Stimulated activated memory B cell treated with anti-CD40 and anti-IgM and Interleukin-4, amounts not matched to agents 10 μg/mL and 1 μg/mL and 100 μg/mL, for 72 hours (primary cell): ENCODE measurements around the gene AP4S1.
"Not testable (repeated sequence)": the region's sequence is repeated elsewhere in the genome, so short reads cannot be mapped to it uniquely, and the experiment has no call there.

ENCODE experiments used
- ATAC-seq: fragments of 150-1000 bp; cut with Tn5 transposase; 2 replicates; pipeline ENCODE4 v1.10.0; 2021
- H3K27ac Mint-ChIP-seq: one replicate; pipeline ENCODE4 v1.8.0; 2022; ENCODE audit warnings: mild to moderate bottlenecking, mixed read lengths
- H3K27me3 Mint-ChIP-seq: one replicate; pipeline ENCODE4 v1.8.0; 2022; ENCODE audit warnings: mixed read lengths
- H3K36me3 Mint-ChIP-seq: one replicate; pipeline ENCODE4 v1.8.0; 2022; ENCODE audit warnings: mixed read lengths
- H3K4me1 Mint-ChIP-seq: one replicate; pipeline ENCODE4 v1.8.0; 2022; ENCODE audit warnings: mixed read lengths
- H3K4me3 Mint-ChIP-seq: one replicate; pipeline ENCODE4 v1.8.0; 2022; ENCODE audit warnings: mild to moderate bottlenecking, moderate library complexity, mixed read lengths
- H3K9me3 Mint-ChIP-seq: one replicate; pipeline ENCODE4 v1.8.0; 2022; ENCODE audit warnings: mixed read lengths

Gene AP4S1

DNA sequence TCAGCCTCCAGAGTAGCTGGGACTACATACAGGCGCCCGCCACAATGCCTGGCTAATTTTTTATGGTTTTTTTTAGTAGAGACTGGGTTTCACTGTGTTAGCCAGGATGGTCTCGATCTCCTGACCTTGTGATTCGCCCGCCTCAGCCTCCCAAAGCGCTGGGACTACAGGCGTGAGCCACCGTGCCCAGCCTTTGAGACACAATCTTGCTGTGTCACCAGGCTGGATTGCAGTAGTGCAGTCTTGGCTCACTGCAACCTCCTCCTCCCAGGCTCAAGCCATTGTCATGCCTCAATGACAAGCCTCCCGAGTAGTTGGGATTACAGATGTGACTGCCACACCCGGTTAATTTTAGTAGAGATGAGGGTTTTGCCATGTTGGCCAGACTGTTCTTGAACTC lies 22.1 kb downstream of the AP4S1 start:
- ATAC-seq, result no peak
- peaks cover 4% of the 10 kb centered on the region for H3K4me1 Mint-ChIP-seq
- H3K36me3 Mint-ChIP-seq, result peaks cover 6% of the 10 kb centered on the region
- H3K9me3 Mint-ChIP-seq, result no peaks in the 10 kb centered on the region
- H3K4me3 Mint-ChIP-seq, result no peak overlapping the region
- H3K27me3 Mint-ChIP-seq, result no peaks in the 10 kb centered on the region
- no peak overlapping the region for H3K27ac Mint-ChIP-seq

- peaks cover 4% of the 10 kb centered on the region for H3K4me1 Mint-ChIP-seq
- H3K9me3 Mint-ChIP-seq, result no peaks in the 10 kb centered on the region
- ATAC-seq, result no peak
- H3K27me3 Mint-ChIP-seq, result no peaks in the 10 kb centered on the region
- no peak overlapping the region for H3K4me3 Mint-ChIP-seq
- peaks cover 6% of the 10 kb centered on the region for H3K36me3 Mint-ChIP-seq
- H3K27ac Mint-ChIP-seq, result no peak overlapping the region
Measured at GRCh38 chr14:31051023-31051422, 25.6 kb downstream of the AP4S1 start.

DNA sequence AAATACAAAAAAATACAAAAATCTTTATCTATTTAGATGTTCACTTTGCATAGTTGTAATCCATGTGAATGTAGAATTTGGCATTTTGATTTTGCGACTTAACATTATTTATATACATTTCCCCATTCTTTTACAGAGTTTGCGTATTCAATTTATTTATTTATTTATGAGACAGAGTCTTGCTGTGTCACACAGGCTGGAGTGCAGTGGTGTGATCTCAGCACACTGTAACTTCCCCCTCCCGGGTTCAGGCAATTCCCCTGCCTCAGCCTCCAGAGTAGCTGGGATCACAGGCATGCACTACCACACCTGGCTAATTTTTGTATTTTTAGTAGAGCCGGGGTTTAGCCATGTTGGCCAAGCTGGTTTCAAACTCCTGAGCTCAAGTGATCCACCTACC lies 26.1 kb downstream of the AP4S1 start:
- Mint-ChIP-seq H3K4me3 (no peak overlapping the region), H3K4me1 (peaks cover 4% of the 10 kb centered on the region), H3K27me3 (no peaks in the 10 kb centered on the region), H3K9me3 (no peaks in the 10 kb centered on the region), H3K36me3 (peaks cover 6% of the 10 kb centered on the region), H3K27ac (no peak overlapping the region)
- ATAC-seq, result no peak

DNA sequence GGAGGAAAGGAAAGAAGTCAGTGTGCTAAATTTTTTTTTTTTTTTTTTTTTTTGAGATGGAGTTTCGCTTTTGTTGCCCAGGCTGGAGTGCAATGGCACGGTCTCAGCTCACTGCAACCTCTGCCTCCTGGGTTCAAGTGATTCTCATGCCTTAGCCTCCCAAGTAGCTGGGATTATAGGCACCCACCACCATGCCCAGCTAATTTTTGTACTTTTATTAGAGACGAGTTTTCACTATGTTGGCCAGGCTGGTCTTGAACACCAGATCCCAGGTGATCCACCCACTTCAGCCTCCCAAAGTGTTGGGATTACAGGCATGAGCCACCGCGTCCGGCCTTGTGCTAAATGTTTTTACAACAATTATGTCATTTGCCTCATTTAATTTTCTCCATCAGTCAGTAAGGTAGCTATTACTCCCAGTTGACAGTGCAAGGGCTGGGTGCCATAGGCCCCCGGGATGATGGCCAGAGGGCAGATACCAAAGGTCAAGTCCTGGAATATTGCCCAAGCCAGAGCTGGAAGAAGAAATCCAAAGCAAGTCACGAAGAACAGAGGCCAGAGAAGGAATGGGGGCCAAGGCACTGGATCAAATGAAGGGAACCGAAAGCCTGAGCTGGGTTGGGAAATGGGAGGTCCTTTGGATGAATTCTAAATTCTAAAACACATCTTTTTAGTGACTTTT lies 27.6 kb downstream of the AP4S1 start:
- H3K4me3 Mint-ChIP-seq, H3K27me3 Mint-ChIP-seq, H3K4me1 Mint-ChIP-seq, ATAC-seq, H3K9me3 Mint-ChIP-seq, H3K27ac Mint-ChIP-seq, H3K36me3 Mint-ChIP-seq: not testable (repeated sequence)

GRCh38 chr14:31057035-31057434 lies 31.6 kb downstream of the AP4S1 start:
- H3K4me3 Mint-ChIP-seq, result no peak overlapping the region
- no peak for ATAC-seq
- no peaks in the 10 kb centered on the region for H3K27me3 Mint-ChIP-seq
- no peak overlapping the region for H3K27ac Mint-ChIP-seq
- H3K9me3 Mint-ChIP-seq, result peaks cover 4% of the 10 kb centered on the region
- peaks cover 21% of the 10 kb centered on the region for H3K4me1 Mint-ChIP-seq
- H3K36me3 Mint-ChIP-seq, result peaks cover 6% of the 10 kb centered on the region

GRCh38 chr14:31057701-31058364 lies 32.4 kb downstream of the AP4S1 start:
- H3K27ac Mint-ChIP-seq, result no peak overlapping the region
- ATAC-seq, result no peak

GRCh38 chr14:31059152-31059924 lies 33.9 kb downstream of the AP4S1 start:
- peaks cover 6% of the 10 kb centered on the region for H3K36me3 Mint-ChIP-seq
- no peak overlapping the region for H3K27ac Mint-ChIP-seq
- H3K9me3 Mint-ChIP-seq, result peaks cover 4% of the 10 kb centered on the region
- H3K27me3 Mint-ChIP-seq, result no peaks in the 10 kb centered on the region
- peaks cover 21% of the 10 kb centered on the region for H3K4me1 Mint-ChIP-seq
- H3K4me3 Mint-ChIP-seq, result no peak overlapping the region
- ATAC-seq, result no peak

More at GRCh38 chr14:31057701-31058364, 32.4 kb downstream of the AP4S1 start:
- Mint-ChIP-seq H3K36me3 (peaks cover 6% of the 10 kb centered on the region), H3K27me3 (no peaks in the 10 kb centered on the region), H3K4me3 (no peak overlapping the region), H3K4me1 (peaks cover 21% of the 10 kb centered on the region), H3K9me3 (peaks cover 4% of the 10 kb centered on the region)

DNA sequence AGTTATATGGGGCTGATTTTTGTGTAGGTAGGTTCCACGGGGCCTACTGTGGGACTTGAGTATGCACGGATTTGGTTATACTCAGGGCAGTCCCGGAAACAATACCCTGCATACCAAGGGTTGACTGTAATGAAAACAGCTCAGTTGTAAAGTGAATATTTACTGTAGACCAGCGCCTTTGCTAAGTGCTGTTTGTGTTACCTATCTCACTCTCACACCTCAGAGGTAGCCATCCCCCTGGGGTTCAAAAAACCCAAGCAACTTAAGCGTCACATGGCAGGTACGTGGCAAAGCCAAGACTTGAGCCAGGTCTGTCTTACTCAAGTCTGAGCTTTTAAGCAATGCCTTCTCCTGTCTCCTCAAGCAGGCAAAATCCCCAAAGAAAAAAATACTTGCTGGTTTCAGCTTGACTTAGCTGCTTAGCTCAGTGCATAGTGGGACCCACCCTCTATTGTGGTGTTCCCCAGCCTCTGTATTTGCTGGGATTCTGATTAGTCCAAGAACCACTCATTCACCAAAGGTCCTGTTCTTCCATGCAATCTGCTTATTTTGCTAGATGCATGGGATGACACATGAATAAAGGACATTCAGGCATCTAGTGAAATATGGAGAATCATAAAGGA lies 34.9 kb downstream of the AP4S1 start:
- Mint-ChIP-seq H3K9me3 (peaks cover 4% of the 10 kb centered on the region), H3K4me3 (no peak overlapping the region), H3K27ac (no peak overlapping the region), H3K4me1 (peaks cover 21% of the 10 kb centered on the region), H3K36me3 (peaks cover 6% of the 10 kb centered on the region), H3K27me3 (no peaks in the 10 kb centered on the region)
- no peak for ATAC-seq

GRCh38 chr14:31062908-31063307 lies 37.5 kb downstream of the AP4S1 start:
- not testable (repeated sequence) for ATAC-seq, H3K27ac Mint-ChIP-seq, H3K9me3 Mint-ChIP-seq, H3K27me3 Mint-ChIP-seq, H3K4me3 Mint-ChIP-seq
- peaks cover 17% of the 10 kb centered on the region for H3K36me3 Mint-ChIP-seq
- H3K4me1 Mint-ChIP-seq, result peaks cover 13% of the 10 kb centered on the region

DNA sequence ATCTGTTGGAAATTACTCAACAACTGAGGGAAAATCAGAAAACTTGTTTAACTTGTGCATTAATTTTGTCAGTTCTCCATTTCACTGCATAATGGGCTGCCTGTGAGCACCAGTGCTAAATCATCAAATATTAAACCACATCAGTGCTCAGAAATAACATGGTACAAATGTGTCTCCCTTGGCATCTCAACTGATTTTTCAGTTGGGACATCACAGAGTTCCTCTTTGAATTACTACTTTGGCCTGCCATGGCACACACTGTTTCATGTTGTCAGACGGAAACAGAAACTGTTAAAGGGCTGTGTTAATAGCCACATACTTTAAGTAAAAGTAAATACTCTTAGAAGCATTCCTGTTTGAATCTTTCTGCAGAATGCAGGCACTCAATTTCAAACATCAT lies 42.8 kb downstream of the AP4S1 start:
- Mint-ChIP-seq H3K4me1 (no peaks in the 10 kb centered on the region), H3K27ac (no peak overlapping the region), H3K36me3 (peaks cover 36% of the 10 kb centered on the region), H3K4me3 (no peak overlapping the region), H3K9me3 (no peaks in the 10 kb centered on the region), H3K27me3 (no peaks in the 10 kb centered on the region)
- no peak for ATAC-seq

GRCh38 chr14:31069343-31069742 lies 43.9 kb downstream of the AP4S1 start:
- Mint-ChIP-seq H3K9me3 (no peaks in the 10 kb centered on the region), H3K27ac (no peak overlapping the region), H3K4me3 (no peak overlapping the region), H3K36me3 (peaks cover 36% of the 10 kb centered on the region), H3K27me3 (no peaks in the 10 kb centered on the region), H3K4me1 (no peaks in the 10 kb centered on the region)
- no peak for ATAC-seq

DNA sequence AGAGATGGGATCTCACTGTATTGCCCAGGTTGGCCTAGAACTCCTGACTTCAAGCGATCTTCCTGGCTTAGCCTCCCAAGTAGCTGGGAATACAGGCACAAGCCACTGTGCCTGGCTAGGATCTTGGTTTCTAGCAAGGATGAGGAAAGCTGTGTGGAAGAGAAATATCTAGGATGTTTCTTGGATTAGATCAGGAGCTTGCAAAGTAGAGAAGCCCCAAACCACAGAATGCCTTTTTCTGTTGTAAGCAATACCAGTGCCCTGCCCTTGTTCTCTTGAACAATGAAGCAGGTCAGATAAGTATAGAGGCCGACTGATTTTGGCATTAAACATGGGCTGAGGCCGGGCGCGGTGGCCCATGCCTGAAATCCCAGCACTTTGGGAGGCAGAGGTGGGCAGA lies 45.0 kb downstream of the AP4S1 start:
- H3K27me3 Mint-ChIP-seq, result no peaks in the 10 kb centered on the region
- peaks cover 4% of the 10 kb centered on the region for H3K9me3 Mint-ChIP-seq
- H3K4me1 Mint-ChIP-seq, result no peaks in the 10 kb centered on the region
- no peak for ATAC-seq
- H3K4me3 Mint-ChIP-seq, result no peak overlapping the region
- H3K36me3 Mint-ChIP-seq, result peaks cover 43% of the 10 kb centered on the region
- no peak overlapping the region for H3K27ac Mint-ChIP-seq

DNA sequence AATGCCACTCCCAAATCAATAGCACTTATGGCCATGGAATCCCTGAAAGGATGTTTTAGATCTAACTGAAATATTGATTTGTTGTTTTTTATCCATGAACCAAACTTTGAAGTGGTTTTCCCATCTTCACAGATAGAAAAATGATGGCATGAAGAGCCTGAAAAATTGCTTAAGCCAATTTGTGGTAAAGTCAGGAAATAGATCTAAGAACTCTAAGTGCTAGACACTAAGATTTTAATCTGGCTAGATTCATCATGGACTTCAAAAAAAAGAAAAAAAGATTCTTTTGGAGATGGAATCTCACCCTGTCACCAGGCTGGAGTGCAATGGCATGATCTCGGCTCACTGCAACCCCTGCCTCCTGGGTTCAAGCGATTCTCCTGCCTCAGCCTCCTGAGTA lies 45.7 kb downstream of the AP4S1 start:
- peaks cover 45% of the 10 kb centered on the region for H3K36me3 Mint-ChIP-seq
- H3K4me3 Mint-ChIP-seq, result no peak overlapping the region
- H3K9me3 Mint-ChIP-seq, result peaks cover 4% of the 10 kb centered on the region
- no peak for ATAC-seq
- no peaks in the 10 kb centered on the region for H3K4me1 Mint-ChIP-seq
- no peak overlapping the region for H3K27ac Mint-ChIP-seq
- no peaks in the 10 kb centered on the region for H3K27me3 Mint-ChIP-seq

DNA sequence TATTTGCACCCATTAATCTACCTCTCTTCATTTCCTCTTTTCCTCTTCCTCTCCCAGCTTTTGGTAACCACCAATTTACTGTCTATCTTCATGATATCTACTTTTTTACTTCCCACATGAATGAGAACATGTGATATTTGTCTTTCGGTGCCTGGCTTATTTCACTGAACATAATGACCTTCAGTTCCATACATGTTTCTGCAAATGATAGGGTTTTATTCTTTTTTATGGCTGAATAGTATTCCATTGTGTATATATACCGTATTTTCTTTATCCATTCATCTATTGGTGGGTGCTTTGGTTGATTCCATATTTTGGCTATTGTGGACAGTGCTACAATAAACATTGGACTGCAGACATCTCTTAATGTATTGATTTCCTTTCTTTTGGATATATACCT lies 49.7 kb downstream of the AP4S1 start:
- H3K27ac Mint-ChIP-seq, result no peak overlapping the region
- no peak overlapping the region for H3K4me3 Mint-ChIP-seq
- ATAC-seq, result no peak
- H3K27me3 Mint-ChIP-seq, result no peaks in the 10 kb centered on the region
- peaks cover 36% of the 10 kb centered on the region for H3K36me3 Mint-ChIP-seq
- peaks cover 4% of the 10 kb centered on the region for H3K9me3 Mint-ChIP-seq
- H3K4me1 Mint-ChIP-seq, result no peaks in the 10 kb centered on the region

DNA sequence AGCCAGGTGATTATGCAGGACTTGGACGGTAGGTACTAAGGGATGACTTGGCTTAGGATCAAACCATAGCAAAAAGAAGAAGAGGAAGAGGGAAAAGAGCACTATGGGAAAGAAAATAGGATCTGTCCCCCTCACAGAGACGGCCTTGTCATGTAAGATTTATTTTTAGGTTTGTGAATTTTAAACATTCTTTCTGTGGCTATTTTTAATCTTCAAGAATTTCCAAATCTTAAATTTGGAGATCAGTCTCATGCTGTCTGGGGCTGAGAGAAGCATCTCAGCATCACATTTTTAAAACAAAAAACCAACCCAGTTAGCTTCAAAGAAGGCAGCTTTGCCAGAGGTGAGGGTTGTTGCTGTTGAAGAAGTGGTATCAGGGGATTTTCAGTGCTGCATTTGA lies 53.3 kb downstream of the AP4S1 start:
- Mint-ChIP-seq H3K9me3 (peaks cover 4% of the 10 kb centered on the region), H3K27ac (no peak overlapping the region), H3K36me3 (peaks cover 19% of the 10 kb centered on the region), H3K4me3 (no peak overlapping the region), H3K27me3 (no peaks in the 10 kb centered on the region), H3K4me1 (no peaks in the 10 kb centered on the region)
- ATAC-seq, result no peak
